C4-2B (cell line): Measurements from ENCODE around the gene SORCS1.

ENCODE experiments used
- H3K27ac ChIP-seq: fragments of 450-650 bp; 2 replicates; pipeline ENCODE4 v1.5.1; 2017
- CTCF ChIP-seq: fragments of 450-650 bp; conservative IDR thresholded peaks from 2 replicates; pipeline ENCODE4 v1.5.1; 2017; ENCODE audit warnings: mild to moderate bottlenecking
- ZFX ChIP-seq: fragments of 450-650 bp; IDR thresholded peaks from 2 replicates; pipeline ENCODE4 v1.6.1; 2017

SORCS1 gene

GRCh38 chr10:106973716-106974115 is 190.8 kb downstream of the SORCS1 start:
- TF ChIP-seq ZFX (no peak), CTCF (no peak)
- H3K27ac ChIP-seq, result no peak overlapping the region

- TF ChIP-seq ZFX (no peak), CTCF (no peak)
- H3K27ac ChIP-seq, result no peak overlapping the region
These were observed 191.2 kb downstream of the SORCS1 start for GRCh38 chr10:106973288-106973687.

GRCh38 chr10:106972381-106972780 is 192.1 kb downstream of the SORCS1 start:
- TF ChIP-seq ZFX, result no peak
- no peak for TF ChIP-seq CTCF

DNA sequence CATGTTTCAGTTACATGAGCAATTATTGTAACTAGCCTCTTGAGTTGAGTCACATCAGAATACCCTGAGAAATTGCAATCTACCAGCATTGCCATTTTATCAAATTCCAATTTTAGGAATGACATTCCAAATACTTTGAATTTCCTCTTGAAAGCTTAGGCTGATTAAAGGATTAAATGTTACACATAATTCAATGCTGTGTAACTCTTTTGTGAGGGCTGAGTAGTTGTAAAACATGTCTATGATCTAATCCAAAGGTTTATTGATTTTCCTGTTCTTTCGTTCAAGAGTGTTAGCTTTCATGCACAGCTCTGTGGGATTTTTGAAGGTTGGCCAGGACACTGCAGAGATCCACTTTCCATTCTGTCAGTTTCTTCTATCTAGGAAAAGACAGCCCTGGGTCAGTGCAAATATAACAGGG is 193.1 kb downstream of the SORCS1 start:
- TF ChIP-seq ZFX (no peak), CTCF (no peak)

More at GRCh38 chr10:106972381-106972780, 192.1 kb downstream of the SORCS1 start:
- H3K27ac ChIP-seq, result no peak overlapping the region

GRCh38 chr10:106967452-106967851 is 197.1 kb downstream of the SORCS1 start:
- H3K27ac ChIP-seq, result no peak overlapping the region
- TF ChIP-seq CTCF (no peak), ZFX (no peak)

More for the DNA sequence above, 193.1 kb downstream of the SORCS1 start:
- H3K27ac ChIP-seq, result no peak overlapping the region

DNA sequence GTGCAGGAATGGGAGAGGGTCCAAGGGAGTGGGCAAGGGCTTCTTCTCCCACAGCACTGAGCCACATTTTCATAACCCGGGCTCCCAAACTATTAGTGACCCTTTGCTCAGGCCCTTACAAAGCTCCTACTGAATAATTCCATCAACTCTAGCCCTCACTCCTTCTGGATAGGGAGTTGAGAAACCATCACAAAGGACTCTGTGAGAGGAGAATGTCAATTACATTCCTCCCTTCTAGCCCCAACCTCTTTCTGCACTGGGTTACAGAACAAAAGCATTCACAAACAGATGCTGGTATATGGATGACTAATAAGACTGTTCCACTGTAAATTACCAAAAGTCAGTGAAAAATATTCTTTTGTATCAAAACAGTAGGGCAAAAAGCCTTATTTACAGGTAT is 203.7 kb downstream of the SORCS1 start:
- no peak for TF ChIP-seq ZFX
- no peak for TF ChIP-seq CTCF
- no peak overlapping the region for H3K27ac ChIP-seq

DNA sequence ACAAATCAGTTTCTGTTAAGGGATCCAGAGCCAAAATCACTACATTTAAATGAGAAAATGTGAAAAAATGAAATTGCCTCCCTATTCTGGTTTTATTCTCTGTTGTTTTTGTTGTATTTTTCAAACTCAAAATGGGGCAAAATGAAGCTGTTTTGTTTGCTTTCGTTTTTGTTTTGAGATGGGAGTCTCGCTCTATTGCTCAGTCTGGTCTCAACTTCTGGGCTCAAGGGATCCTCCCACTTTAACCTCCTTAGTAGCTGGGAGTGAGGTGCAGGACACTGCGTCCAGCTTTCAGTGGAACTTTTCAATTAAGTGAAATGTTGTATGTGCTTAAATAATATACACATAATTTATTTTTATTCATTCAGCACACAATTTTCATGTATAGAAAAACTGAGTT is 205.0 kb downstream of the SORCS1 start:
- no peak overlapping the region for H3K27ac ChIP-seq

More for the DNA sequence above, 205.0 kb downstream of the SORCS1 start:
- no peak for TF ChIP-seq CTCF
- TF ChIP-seq ZFX, result no peak
